ENCODE data around the gene TRPV4. TPM values are rescaled to one million over a fixed set of nuclear protein-coding genes. Genes with fewer than 3 reads are reported as not detected.

TRPV4 gene
- total RNA-seq, 4 donors from 2014 or later = not detected

DNA sequence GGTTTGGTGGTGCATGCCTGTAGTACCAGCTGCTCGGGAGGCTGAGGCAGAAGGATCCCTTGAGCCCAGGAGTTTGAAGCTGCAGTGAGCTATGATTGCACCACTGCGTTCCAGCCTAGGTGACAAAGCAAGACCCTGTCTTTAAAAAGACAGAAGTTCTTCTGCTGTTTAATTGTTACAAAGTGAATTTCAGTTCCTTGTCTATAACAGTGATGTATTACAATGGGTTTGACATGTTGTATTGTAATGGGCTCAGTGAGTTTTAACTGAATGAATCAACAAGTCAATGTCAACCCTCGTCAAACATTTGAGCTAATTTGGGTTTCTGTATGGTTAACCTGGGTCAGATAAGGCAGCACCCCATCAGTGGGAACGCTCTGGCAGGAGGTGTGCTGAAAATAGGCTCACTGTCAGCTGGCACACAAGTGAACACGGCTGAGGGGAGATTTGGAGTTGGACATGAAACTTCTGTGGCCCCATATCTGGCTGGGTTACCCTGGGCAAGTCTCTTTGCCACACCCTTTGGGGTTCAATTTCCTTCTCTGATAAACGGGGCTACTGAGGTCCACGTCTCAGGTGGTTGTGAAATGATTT lies 14.0 kb upstream of the TRPV4 start:
- no peak for DNase-seq
- H3K27me3 ChIP-seq = no peaks in the 10 kb centered on the region
- no peak overlapping the region for H3K4me3 ChIP-seq
- no peak overlapping the region for H3K27ac ChIP-seq
- no peaks in the 10 kb centered on the region for H3K9me3 ChIP-seq
- H3K36me3 ChIP-seq = no peaks in the 10 kb centered on the region
- intact Hi-C loops (cut with DNase I; ENCODE audit: low total_unique reads) (loop anchor here (5.0 kb wide), 1 partner anchor 35 kb away; the partner anchor contains the start of gene GLTP), in situ Hi-C loops (cut with MboI; ENCODE audit: low sequenced_read_pairs in 4 of 4) (no loop called here)
- TF ChIP-seq POLR2A (IDR thresholded peaks at IDR 0.05) = no peak
- TF ChIP-seq, protein P1, sequence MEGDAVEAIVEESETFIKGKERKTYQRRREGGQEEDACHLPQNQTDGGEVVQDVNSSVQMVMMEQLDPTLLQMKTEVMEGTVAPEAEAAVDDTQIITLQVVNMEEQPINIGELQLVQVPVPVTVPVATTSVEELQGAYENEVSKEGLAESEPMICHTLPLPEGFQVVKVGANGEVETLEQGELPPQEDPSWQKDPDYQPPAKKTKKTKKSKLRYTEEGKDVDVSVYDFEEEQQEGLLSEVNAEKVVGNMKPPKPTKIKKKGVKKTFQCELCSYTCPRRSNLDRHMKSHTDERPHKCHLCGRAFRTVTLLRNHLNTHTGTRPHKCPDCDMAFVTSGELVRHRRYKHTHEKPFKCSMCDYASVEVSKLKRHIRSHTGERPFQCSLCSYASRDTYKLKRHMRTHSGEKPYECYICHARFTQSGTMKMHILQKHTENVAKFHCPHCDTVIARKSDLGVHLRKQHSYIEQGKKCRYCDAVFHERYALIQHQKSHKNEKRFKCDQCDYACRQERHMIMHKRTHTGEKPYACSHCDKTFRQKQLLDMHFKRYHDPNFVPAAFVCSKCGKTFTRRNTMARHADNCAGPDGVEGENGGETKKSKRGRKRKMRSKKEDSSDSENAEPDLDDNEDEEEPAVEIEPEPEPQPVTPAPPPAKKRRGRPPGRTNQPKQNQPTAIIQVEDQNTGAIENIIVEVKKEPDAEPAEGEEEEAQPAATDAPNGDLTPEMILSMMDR (IDR thresholded peaks at IDR 0.05 in 4 of 5, conservative IDR thresholded peaks at IDR 0.05 in 1 of 5) = no peak
- H3K4me1 ChIP-seq = no peaks in the 10 kb centered on the region
- ATAC-seq = no peak

- Histone ChIP-seq H3K27ac (no peak overlapping the region), H3K36me3 (no peaks in the 10 kb centered on the region), H3K4me3 (peak overlapping the region in 1 of 4 donors; percentile 24), H3K9me3 (no peaks in the 10 kb centered on the region), H3K27me3 (no peaks in the 10 kb centered on the region), H3K4me1 (no peaks in the 10 kb centered on the region)
- intact Hi-C loops (cut with DNase I; ENCODE audit: low total_unique reads) = loop anchor here (2.0 to 5.0 kb wide), 2 partner anchors 36 to 41 kb away; partner anchors contain the start of gene GLTP
- DNase-seq = no peak
- in situ Hi-C loops (cut with MboI; ENCODE audit: low sequenced_read_pairs in 4 of 4) = no loop called here
- no peak for ATAC-seq
- TF ChIP-seq, protein P1 (IDR thresholded peaks at IDR 0.05 in 4 of 5, conservative IDR thresholded peaks at IDR 0.05 in 1 of 5) = no peak
- no peak for TF ChIP-seq POLR2A (IDR thresholded peaks at IDR 0.05)
Measured at GRCh38 chr12:109845824-109846205, 12.6 kb upstream of the TRPV4 start.

DNA sequence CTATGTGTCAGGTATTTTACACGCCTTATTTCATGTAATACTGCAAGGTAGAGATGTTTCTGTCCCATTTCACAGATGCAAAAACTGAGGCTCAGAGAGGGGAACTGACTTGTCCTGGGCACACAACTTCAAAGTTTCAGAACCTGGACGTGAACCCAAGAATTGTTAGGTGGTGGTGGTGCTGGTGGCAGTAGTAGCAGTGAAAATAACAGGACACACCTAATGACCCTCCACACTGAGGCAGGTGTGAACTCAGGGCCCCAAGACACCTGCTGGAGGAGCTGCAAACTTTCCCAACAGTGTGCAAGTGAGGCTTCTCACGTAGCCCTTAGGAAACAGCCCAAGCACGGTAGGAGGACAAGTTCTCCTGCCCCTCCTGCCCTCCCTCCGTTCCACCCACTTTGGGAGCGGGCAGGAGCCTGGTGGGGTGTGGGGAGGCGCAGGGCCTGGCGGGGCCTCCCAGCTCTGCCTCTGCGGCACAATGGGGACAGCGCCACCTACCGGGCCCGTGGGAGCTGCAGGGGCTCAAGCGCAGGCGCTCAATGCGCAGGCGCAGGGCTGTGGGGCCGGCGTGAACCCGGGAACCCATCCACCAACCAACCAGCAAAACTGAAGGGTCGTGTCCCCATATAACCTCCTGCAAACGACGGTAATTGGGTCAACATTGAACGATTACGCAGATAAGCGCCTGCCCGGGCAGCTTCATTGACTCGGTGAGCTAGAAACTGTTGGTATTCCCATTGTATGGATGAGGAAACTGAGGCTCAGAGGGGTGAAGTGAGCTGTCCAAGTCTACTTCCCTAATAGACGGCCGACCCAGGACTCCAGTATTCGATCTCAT lies 12.0 kb upstream of the TRPV4 start:
- no peaks in the 10 kb centered on the region for H3K27me3 ChIP-seq
- in situ Hi-C loops (cut with MboI; ENCODE audit: low sequenced_read_pairs in 4 of 4) = no loop called here

DNA sequence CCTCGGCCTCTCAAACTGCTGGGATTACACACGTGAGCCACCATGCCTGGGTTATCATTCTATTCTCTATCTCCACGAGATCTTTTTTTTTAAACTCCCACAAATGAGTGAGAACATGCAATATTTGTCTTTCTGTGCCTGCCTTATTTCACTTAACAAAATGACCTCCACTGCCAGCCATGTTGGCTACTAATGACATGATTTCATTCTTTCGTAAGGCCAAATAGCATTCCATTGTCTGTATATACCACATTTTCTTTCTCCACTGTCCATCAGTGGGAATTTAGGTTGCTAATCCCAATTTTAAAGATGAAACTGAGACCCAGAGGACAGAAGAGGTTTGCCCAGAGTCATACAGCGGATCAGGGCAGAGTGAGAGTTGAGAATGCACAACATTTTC lies 10.9 kb upstream of the TRPV4 start:
- H3K27me3 ChIP-seq = no peaks in the 10 kb centered on the region
- H3K4me3 ChIP-seq = no peak overlapping the region
- H3K36me3 ChIP-seq = no peaks in the 10 kb centered on the region
- intact Hi-C loops (cut with DNase I; ENCODE audit: low total_unique reads) (loop anchor here (2.0 kb wide), 1 partner anchor 39 kb away; no protein-coding TSS in a partner anchor), in situ Hi-C loops (cut with MboI; ENCODE audit: low sequenced_read_pairs in 4 of 4) (no loop called here)
- TF ChIP-seq, protein P1 (IDR thresholded peaks at IDR 0.05 in 4 of 5, conservative IDR thresholded peaks at IDR 0.05 in 1 of 5) = no peak
- TF ChIP-seq POLR2A (IDR thresholded peaks at IDR 0.05) = no peak
- H3K4me1 ChIP-seq = no peaks in the 10 kb centered on the region
- no peaks in the 10 kb centered on the region for H3K9me3 ChIP-seq
- H3K27ac ChIP-seq = no peak overlapping the region
- no peak for DNase-seq
- ATAC-seq = no peak

More for the DNA sequence above, 12.0 kb upstream of the TRPV4 start:
- no peaks in the 10 kb centered on the region for H3K9me3 ChIP-seq
- H3K27ac ChIP-seq = no peak overlapping the region
- intact Hi-C loops (cut with DNase I; ENCODE audit: low total_unique reads) = loop anchor here (2.0 to 5.0 kb wide), 2 partner anchors 37 to 40 kb away; partner anchors contain the start of gene GLTP
- TF ChIP-seq, protein P1 (IDR thresholded peaks at IDR 0.05 in 4 of 5, conservative IDR thresholded peaks at IDR 0.05 in 1 of 5) = peak; percentile 82 to 98 (median 92)
- TF ChIP-seq POLR2A (IDR thresholded peaks at IDR 0.05) = no peak
- DNase-seq = peak; percentile 34 to 60
- H3K36me3 ChIP-seq = no peaks in the 10 kb centered on the region
- no peaks in the 10 kb centered on the region for H3K4me1 ChIP-seq
- peak; percentile 69 to 90 for ATAC-seq
- H3K4me3 ChIP-seq = peak overlapping the region in 3 of 4 donors; percentile 24 to 54 (median 39)
